ENCODE data around the gene DSTYK.

The DSTYK gene

DNA sequence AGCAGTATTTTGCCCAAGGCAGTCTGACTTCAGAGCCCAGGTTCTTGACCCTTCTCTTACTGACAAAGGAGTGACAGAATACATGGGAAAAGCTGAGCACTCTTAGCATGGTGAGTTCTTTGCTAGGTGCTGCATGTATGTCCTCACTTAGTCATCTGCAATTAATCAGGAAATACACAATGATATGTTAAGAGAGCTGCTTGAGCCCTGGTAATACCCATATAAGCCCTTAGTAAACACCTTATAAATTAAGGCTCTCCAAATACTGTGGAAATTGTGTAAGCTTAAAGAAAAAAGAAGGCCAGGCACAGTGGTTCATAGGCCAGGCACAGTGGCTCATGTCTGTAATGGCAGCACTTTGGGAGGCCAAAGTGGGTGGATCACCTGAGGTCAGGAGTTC is 113.3 kb downstream of the DSTYK start:
- no peak for DNase-seq
- no peak for TF ChIP-seq POLR2A (IDR thresholded peaks at IDR 0.05; ENCODE audit: low read length)
- TF ChIP-seq GATA1 (IDR thresholded peaks at IDR 0.05; ENCODE audit: low read depth, low read length) = no peak

DNA sequence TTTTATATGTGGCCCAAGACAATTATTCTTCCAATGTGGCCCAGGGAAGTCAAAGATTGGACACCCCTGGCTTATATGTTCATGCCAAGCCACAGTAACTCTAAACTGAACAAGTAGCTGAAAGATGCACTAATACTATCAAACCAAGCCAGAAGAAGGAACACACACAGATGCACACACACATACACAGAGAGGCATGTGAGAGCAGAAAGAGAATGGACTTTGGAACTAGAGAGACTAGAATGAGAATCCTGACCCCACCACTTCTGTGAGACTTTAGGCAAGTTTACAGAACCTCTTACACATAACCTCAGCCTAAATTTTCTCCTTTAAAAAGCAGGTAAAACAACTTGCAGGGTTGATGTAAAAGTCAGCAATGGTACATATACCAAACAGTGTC is 116.1 kb downstream of the DSTYK start:
- DNase-seq = no peak
- no peak for TF ChIP-seq GATA1 (IDR thresholded peaks at IDR 0.05; ENCODE audit: low read depth, low read length)
- TF ChIP-seq POLR2A (IDR thresholded peaks at IDR 0.05; ENCODE audit: low read length) = no peak
